Osteoblast (primary cell): ENCODE data around the gene DDX21. TPM values are rescaled to one million over a fixed set of nuclear protein-coding genes. Genes with fewer than 3 reads are reported as not detected.

Experiments
- DNase-seq: peaks from one replicate; pipeline ENCODE4 v3.0.0; 2011; ENCODE audit warnings: low spot score, mixed read lengths; ENCODE audit not compliant: insufficient read length; ENCODE audit errors: missing footprints
- H2AFZ ChIP-seq: 2 replicates; pipeline ENCODE4 v1.6.0; 2011; ENCODE audit warnings: mild to moderate bottlenecking, low read length
- H3K27ac ChIP-seq: 2 replicates; pipeline ENCODE4 v1.5.1; 2011; ENCODE audit warnings: mild to moderate bottlenecking, low read depth, low read length, moderate library complexity
- H3K27me3 ChIP-seq: 2 replicates; pipeline ENCODE4 v1.6.0; 2012; ENCODE audit warnings: mild to moderate bottlenecking, control low read depth, inconsistent platforms, low read length, moderate library complexity; ENCODE audit not compliant: insufficient read depth
- H3K36me3 ChIP-seq: 2 replicates; pipeline ENCODE4 v1.5.1; 2011; ENCODE audit warnings: mild to moderate bottlenecking, low read length, control low read depth, moderate library complexity; ENCODE audit not compliant: insufficient read depth
- H3K4me1 ChIP-seq: 2 replicates; pipeline ENCODE4 v1.5.1; 2011; ENCODE audit warnings: mild to moderate bottlenecking, low read length, control low read depth, moderate library complexity; ENCODE audit not compliant: insufficient read depth
- H3K4me2 ChIP-seq: 2 replicates; pipeline ENCODE4 v1.6.0; 2011; ENCODE audit warnings: mild to moderate bottlenecking, low read length; ENCODE audit not compliant: insufficient read depth
- H3K4me3 ChIP-seq: fragments of 200-600 bp; sonication (generic); 3 replicates; pipeline ENCODE4 v1.5.1; 2012; ENCODE audit warnings: mild to moderate bottlenecking, low read length, inconsistent platforms; ENCODE audit not compliant: insufficient read depth
- H3K79me2 ChIP-seq: 2 replicates; pipeline ENCODE4 v1.6.0; 2012; ENCODE audit warnings: mild to moderate bottlenecking, low read length, control low read depth, inconsistent platforms; ENCODE audit not compliant: insufficient read depth
- H3K9me3 ChIP-seq: 2 replicates; pipeline ENCODE4 v1.5.1; 2011; ENCODE audit warnings: low read depth, low read length, control low read depth
- H4K20me1 ChIP-seq: 2 replicates; pipeline ENCODE4 v1.6.0; 2012; ENCODE audit warnings: mild to moderate bottlenecking, low read length, control low read depth; ENCODE audit not compliant: insufficient read depth
- CTCF ChIP-seq: IDR thresholded peaks from 2 replicates; pipeline ENCODE4 v1.5.1; 2011; ENCODE audit warnings: mild to moderate bottlenecking, low read depth, low read length, moderate library complexity; ENCODE audit errors: extremely low read depth
- total RNA-seq: library from RNA; depleted of rRNA; stranded (reverse); fragments of >200 nt; gene quantifications from 2 replicates; pipeline ENCODE4 v1.2.3, GENCODE V29; 2012

Gene DDX21
- total RNA-seq, 1 donor: 61.9 TPM

GRCh38 chr10:68950598-68950997 lies 5.4 kb upstream of the DDX21 start:
- H3K4me2 ChIP-seq: no peak overlapping the region
- H3K4me3 ChIP-seq: no peak overlapping the region
- H4K20me1 ChIP-seq: no peaks in the 10 kb centered on the region
- peaks cover 43% of the 10 kb centered on the region for H3K36me3 ChIP-seq
- no peak for DNase-seq
- H3K9me3 ChIP-seq: no peaks in the 10 kb centered on the region
- H3K4me1 ChIP-seq: peaks cover 8% of the 10 kb centered on the region
- no peak for TF ChIP-seq CTCF
- no peak overlapping the region for H2AFZ ChIP-seq
- H3K27ac ChIP-seq: no peak overlapping the region
- H3K79me2 ChIP-seq: no peaks in the 10 kb centered on the region
- no peaks in the 10 kb centered on the region for H3K27me3 ChIP-seq

GRCh38 chr10:68954904-68955303 lies 1.1 kb upstream of the DDX21 start:
- peaks cover 19% of the 10 kb centered on the region for H3K4me1 ChIP-seq
- H3K4me2 ChIP-seq: peak overlapping the region; percentile 91
- peaks cover 10% of the 10 kb centered on the region for H3K36me3 ChIP-seq
- no peaks in the 10 kb centered on the region for H3K9me3 ChIP-seq
- no peaks in the 10 kb centered on the region for H3K27me3 ChIP-seq
- peak overlapping the region; percentile 15 for H3K27ac ChIP-seq
- H3K79me2 ChIP-seq: peaks cover 38% of the 10 kb centered on the region
- TF ChIP-seq CTCF: no peak
- H4K20me1 ChIP-seq: peaks cover 20% of the 10 kb centered on the region
- DNase-seq: no peak
- no peak overlapping the region for H2AFZ ChIP-seq
- no peak overlapping the region for H3K4me3 ChIP-seq

GRCh38 chr10:68955355-68955831 lies 577 bp upstream of the DDX21 start:
- Histone ChIP-seq H3K4me2 (peak overlapping the region; percentile 91), H3K27me3 (no peaks in the 10 kb centered on the region), H4K20me1 (peaks cover 21% of the 10 kb centered on the region), H3K36me3 (peaks cover 11% of the 10 kb centered on the region), H3K4me1 (peaks cover 19% of the 10 kb centered on the region), H2AFZ (peak overlapping the region; percentile 87), H3K9me3 (no peaks in the 10 kb centered on the region), H3K79me2 (peaks cover 43% of the 10 kb centered on the region), H3K27ac (peak overlapping the region; percentile 83), H3K4me3 (peak overlapping the region; percentile 89)
- DNase-seq: peak; percentile 60
- no peak for TF ChIP-seq CTCF

- Histone ChIP-seq H3K27ac (peak overlapping the region; percentile 83), H3K4me1 (peaks cover 19% of the 10 kb centered on the region), H3K79me2 (peaks cover 61% of the 10 kb centered on the region), H4K20me1 (peaks cover 35% of the 10 kb centered on the region), H3K4me2 (peak overlapping the region; percentile 91), H2AFZ (no peak overlapping the region), H3K9me3 (no peaks in the 10 kb centered on the region), H3K36me3 (peaks cover 26% of the 10 kb centered on the region), H3K27me3 (no peaks in the 10 kb centered on the region), H3K4me3 (peak overlapping the region; percentile 89)
- DNase-seq: peak; percentile 80
- no peak for TF ChIP-seq CTCF
These were observed 1.3 kb downstream of the DDX21 start for GRCh38 chr10:68957284-68957615.
